Neural progenitor cell (in vitro differentiated cells): Measurements from ENCODE around the gene NEUROD6. TPM values are rescaled to one million over a fixed set of nuclear protein-coding genes. Genes with fewer than 3 reads are reported as not detected.

Experiments used
- DNase-seq: peaks from one replicate; pipeline ENCODE4 v3.0.0-alpha.2; 2016; ENCODE audit warnings: low spot score
- H2AFZ ChIP-seq: fragments of 200-600 bp; sonication (generic); replicated peaks from 2 replicates; pipeline ENCODE4 v1.6.1; 2016; ENCODE audit warnings: antibody characterized with exemption
- H3F3A ChIP-seq: fragments of 200-600 bp; sonication (generic); 2 replicates; pipeline ENCODE4 v1.6.1; 2016; ENCODE audit warnings: antibody characterized with exemption, low read depth
- H3K27ac ChIP-seq: fragments of 200-600 bp; sonication (generic); 2 replicates; pipeline ENCODE4 v1.5.1; 2016; ENCODE audit warnings: mild to moderate bottlenecking
- H3K27me3 ChIP-seq: fragments of 200-600 bp; sonication (generic); 2 replicates; pipeline ENCODE4 v1.6.1; 2016; ENCODE audit warnings: mild to moderate bottlenecking, moderate library complexity
- H3K36me3 ChIP-seq: fragments of 200-600 bp; sonication (generic); 2 replicates; pipeline ENCODE4 v1.5.1; 2016
- H3K4me1 ChIP-seq: fragments of 200-600 bp; sonication (generic); 2 replicates; pipeline ENCODE4 v1.6.1; 2016; ENCODE audit warnings: mixed run types
- H3K4me2 ChIP-seq: fragments of 200-600 bp; sonication (generic); 2 replicates; pipeline ENCODE4 v1.6.1; 2016
- H3K4me3 ChIP-seq: fragments of 200-600 bp; sonication (generic); 2 replicates; pipeline ENCODE4 v1.5.1; 2016
- H3K79me2 ChIP-seq: fragments of 200-600 bp; sonication (generic); 2 replicates; pipeline ENCODE4 v1.6.1; 2016; ENCODE audit warnings: low read depth
- H3K9ac ChIP-seq: fragments of 200-600 bp; sonication (generic); 2 replicates; pipeline ENCODE4 v1.6.1; 2016
- H3K9me3 ChIP-seq: fragments of 200-600 bp; sonication (generic); 2 replicates; pipeline ENCODE4 v1.5.1; 2016; ENCODE audit warnings: low read depth
- H4K20me1 ChIP-seq: fragments of 200-600 bp; sonication (generic); 2 replicates; pipeline ENCODE4 v1.6.1; 2016; ENCODE audit warnings: low read depth
- H3K27ac Mint-ChIP-seq: 3 replicates; pipeline ENCODE4 v1.8.0; 2021; ENCODE audit warnings: mixed read lengths
- H3K27me3 Mint-ChIP-seq: 2 replicates; pipeline ENCODE4 v1.8.0; 2022; ENCODE audit warnings: low read depth, mild to moderate bottlenecking, inconsistent platforms, moderate library complexity, mixed read lengths; ENCODE audit not compliant: insufficient read depth
- H3K36me3 Mint-ChIP-seq: 3 replicates; pipeline ENCODE4 v1.8.0; 2021; ENCODE audit warnings: mixed read lengths
- H3K4me1 Mint-ChIP-seq: 3 replicates; pipeline ENCODE4 v1.8.0; 2021; ENCODE audit warnings: mixed read lengths
- H3K4me3 Mint-ChIP-seq: 3 replicates; pipeline ENCODE4 v1.8.0; 2021; ENCODE audit warnings: mild to moderate bottlenecking, moderate library complexity, mixed read lengths
- H3K9me3 Mint-ChIP-seq: 3 replicates; pipeline ENCODE4 v1.8.0; 2020; ENCODE audit warnings: mixed read lengths
- CTCF ChIP-seq: fragments of 200-600 bp; sonication (generic); IDR thresholded peaks from 2 replicates; pipeline ENCODE4 v1.5.1; 2017; ENCODE audit warnings: antibody characterized with exemption, mild to moderate bottlenecking
- EZH2 ChIP-seq: fragments of 200-600 bp; sonication (generic); IDR thresholded peaks from 2 replicates; pipeline ENCODE4 v1.6.1; 2017; ENCODE audit warnings: antibody characterized with exemption, mild to moderate bottlenecking, moderate library complexity
- EZH2phosphoT487 ChIP-seq: fragments of 200-600 bp; sonication (generic); IDR thresholded peaks from 2 replicates; pipeline ENCODE4 v1.6.1; 2017; ENCODE audit warnings: antibody characterized with exemption
- total RNA-seq: library from RNA; depleted of rRNA; stranded (reverse); fragments of >200 nt; gene quantifications from 2 replicates; pipeline ENCODE4 v1.2.3, GENCODE V29; 2015; ENCODE audit warnings: low replicate concordance

NEUROD6 gene
- total RNA-seq, 1 donor from 2014 or later: not detected

GRCh38 chr7:31323101-31323500 lies 17.4 kb downstream of the NEUROD6 start:
- H3K4me1 ChIP-seq: no peaks in the 10 kb centered on the region
- no peaks in the 10 kb centered on the region for H3K9me3 ChIP-seq
- Mint-ChIP-seq H3K36me3 (no peaks in the 10 kb centered on the region), H3K27ac (no peak overlapping the region), H3K27me3 (no peaks in the 10 kb centered on the region), H3K4me1 (no peaks in the 10 kb centered on the region), H3K4me3 (no peak overlapping the region), H3K9me3 (no peaks in the 10 kb centered on the region)
- H3K27me3 ChIP-seq: no peaks in the 10 kb centered on the region
- H2AFZ ChIP-seq: no peak overlapping the region
- H3K4me3 ChIP-seq: no peak overlapping the region
- no peaks in the 10 kb centered on the region for H3K36me3 ChIP-seq
- no peak overlapping the region for H3K4me2 ChIP-seq
- no peaks in the 10 kb centered on the region for H3K79me2 ChIP-seq
- no peaks in the 10 kb centered on the region for H3F3A ChIP-seq
- TF ChIP-seq CTCF (no peak), EZH2 (no peak), EZH2phosphoT487 (no peak)
- H3K27ac ChIP-seq: no peak overlapping the region
- H3K9ac ChIP-seq: no peak overlapping the region
- DNase-seq: no peak
- no peaks in the 10 kb centered on the region for H4K20me1 ChIP-seq

- no peak for DNase-seq
- Histone ChIP-seq H3K9ac (no peak overlapping the region), H3K4me2 (no peak overlapping the region), H3K36me3 (no peaks in the 10 kb centered on the region), H3K4me3 (no peak overlapping the region), H4K20me1 (no peaks in the 10 kb centered on the region), H3K4me1 (no peaks in the 10 kb centered on the region), H2AFZ (no peak overlapping the region), H3K27ac (no peak overlapping the region), H3K79me2 (no peaks in the 10 kb centered on the region), H3F3A (no peaks in the 10 kb centered on the region), H3K9me3 (no peaks in the 10 kb centered on the region), H3K27me3 (no peaks in the 10 kb centered on the region)
- TF ChIP-seq EZH2phosphoT487 (no peak), CTCF (no peak), EZH2 (no peak)
- no peaks in the 10 kb centered on the region for H3K9me3 Mint-ChIP-seq
- H3K27ac Mint-ChIP-seq: no peak overlapping the region
- no peak overlapping the region for H3K4me3 Mint-ChIP-seq
- H3K36me3 Mint-ChIP-seq: no peaks in the 10 kb centered on the region
- H3K4me1 Mint-ChIP-seq: no peaks in the 10 kb centered on the region
- no peaks in the 10 kb centered on the region for H3K27me3 Mint-ChIP-seq
These were observed 19.9 kb downstream of the NEUROD6 start for GRCh38 chr7:31320675-31321074.

GRCh38 chr7:31318313-31318712 lies 22.2 kb downstream of the NEUROD6 start:
- H3K4me1 Mint-ChIP-seq: no peaks in the 10 kb centered on the region
- no peaks in the 10 kb centered on the region for H3K9me3 Mint-ChIP-seq
- no peaks in the 10 kb centered on the region for H3K4me1 ChIP-seq
- H3K4me3 ChIP-seq: no peak overlapping the region
- H3F3A ChIP-seq: no peaks in the 10 kb centered on the region
- H3K4me3 Mint-ChIP-seq: no peak overlapping the region
- DNase-seq: no peak
- H3K79me2 ChIP-seq: no peaks in the 10 kb centered on the region
- no peaks in the 10 kb centered on the region for H3K27me3 Mint-ChIP-seq
- no peaks in the 10 kb centered on the region for H3K27me3 ChIP-seq
- H3K36me3 ChIP-seq: no peaks in the 10 kb centered on the region
- no peak overlapping the region for H3K4me2 ChIP-seq
- no peak overlapping the region for H3K27ac ChIP-seq
- H3K9ac ChIP-seq: no peak overlapping the region
- no peak overlapping the region for H3K27ac Mint-ChIP-seq
- TF ChIP-seq EZH2 (no peak), CTCF (no peak), EZH2phosphoT487 (no peak)
- no peaks in the 10 kb centered on the region for H3K36me3 Mint-ChIP-seq
- no peaks in the 10 kb centered on the region for H4K20me1 ChIP-seq
- H2AFZ ChIP-seq: no peak overlapping the region
- H3K9me3 ChIP-seq: no peaks in the 10 kb centered on the region

GRCh38 chr7:31316876-31317275 lies 23.6 kb downstream of the NEUROD6 start:
- no peaks in the 10 kb centered on the region for H4K20me1 ChIP-seq
- Mint-ChIP-seq H3K4me1 (peaks cover 3% of the 10 kb centered on the region), H3K27ac (no peak overlapping the region)

More at GRCh38 chr7:31316876-31317275, 23.6 kb downstream of the NEUROD6 start:
- Histone ChIP-seq H3K4me1 (no peaks in the 10 kb centered on the region), H3K27ac (no peak overlapping the region), H3K9me3 (no peaks in the 10 kb centered on the region), H3K27me3 (no peaks in the 10 kb centered on the region), H3K79me2 (no peaks in the 10 kb centered on the region), H3K36me3 (no peaks in the 10 kb centered on the region), H3F3A (no peaks in the 10 kb centered on the region), H3K4me2 (no peak overlapping the region), H2AFZ (no peak overlapping the region), H3K4me3 (no peak overlapping the region), H3K9ac (no peak overlapping the region)
- Mint-ChIP-seq H3K9me3 (no peaks in the 10 kb centered on the region), H3K27me3 (no peaks in the 10 kb centered on the region), H3K36me3 (no peaks in the 10 kb centered on the region), H3K4me3 (no peak overlapping the region)
- no peak for DNase-seq
- no peak for TF ChIP-seq CTCF
- TF ChIP-seq EZH2: no peak
- TF ChIP-seq EZH2phosphoT487: no peak
